Measurements from ENCODE around the gene RBBP8NL. TPM values are rescaled to one million over a fixed set of nuclear protein-coding genes. Genes with fewer than 3 reads are reported as not detected.

Gene RBBP8NL, protein sequence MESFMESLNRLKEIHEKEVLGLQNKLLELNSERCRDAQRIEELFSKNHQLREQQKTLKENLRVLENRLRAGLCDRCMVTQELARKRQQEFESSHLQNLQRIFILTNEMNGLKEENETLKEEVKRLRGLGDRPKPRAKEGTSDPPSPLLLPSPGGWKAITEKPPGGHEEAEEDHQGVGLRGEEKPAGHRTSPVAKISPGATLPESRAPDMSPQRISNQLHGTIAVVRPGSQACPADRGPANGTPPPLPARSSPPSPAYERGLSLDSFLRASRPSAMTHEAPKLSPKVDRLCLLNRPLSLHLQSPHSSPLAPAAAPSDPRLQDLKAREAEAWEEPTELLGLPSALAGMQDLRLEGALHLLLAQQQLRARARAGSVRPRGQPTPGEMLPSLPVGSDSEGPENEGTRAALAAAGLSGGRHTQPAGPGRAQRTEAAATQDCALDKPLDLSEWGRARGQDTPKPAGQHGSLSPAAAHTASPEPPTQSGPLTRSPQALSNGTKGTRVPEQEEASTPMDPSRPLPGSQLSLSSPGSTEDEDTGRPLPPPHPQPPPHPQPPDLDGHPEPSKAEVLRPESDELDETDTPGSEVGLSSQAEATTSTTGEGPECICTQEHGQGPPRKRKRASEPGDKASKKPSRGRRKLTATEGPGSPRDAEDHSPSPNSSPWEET
- total RNA-seq (not detected), total RNA-seq (0 to 0.14 (median 0) reads per million in 29 experiments)
- not detected for total RNA-seq (2013)

- Mint-ChIP-seq H3K9me3 (no peaks in the 10 kb centered on the region), H3K27ac (no peak within 1 kb of the TSS), H3K36me3 (no peaks in the 10 kb centered on the region), H3K4me3 (no peak within 1 kb of the TSS), H3K27me3 (peaks cover 4 to 12% of the 10 kb centered on the region in 2 donors), H3K4me1 (no peaks in the 10 kb centered on the region)
- CTCF ChIA-PET: no interaction called here
- ATAC-seq (replicated peaks in 1 of 4): no peak
- H3K4me1 ChIP-seq (ENCODE audit: control insufficient read depth in 1 of 2, extremely low read depth in 1 of 2, insufficient read depth in 2 of 2, low read length in 2 of 2): no peaks in the 10 kb centered on the region
- POLR2A ChIA-PET: no interaction called here
- H3K4me3 ChIP-seq (ENCODE audit: control insufficient read depth in 1 of 2, extremely low read depth in 1 of 2, low read length in 1 of 2): no peak within 1 kb of the TSS
- no peak for DNase-seq
- no peaks in the 10 kb centered on the region for H3K36me3 ChIP-seq (ENCODE audit: control insufficient read depth in 2 of 2, extremely low read depth in 1 of 2, insufficient read depth in 1 of 2, low read length in 1 of 2)
- H3K27ac ChIP-seq (ENCODE audit: low read length): no peak within 1 kb of the TSS
- no peaks in the 10 kb centered on the region for H3K9me3 ChIP-seq
- WGBS (ENCODE audit: insufficient coverage): 81% methylated on average over 20 of the region's 28 CpGs
- H3K27me3 ChIP-seq (replicated peaks in 1 of 2; ENCODE audit: control insufficient read depth in 2 of 2, extremely low read depth in 1 of 2, insufficient read depth in 2 of 2, low read length in 1 of 2): peaks cover 0 to 59% of the 10 kb centered on the region in 2 experiments
Measured at GRCh38 chr20:62427172-62428001, at the start of gene RBBP8NL. Gene RBBP8NL, minus strand, starts transcription at chr20:62427539. Its CDS starts 7,892 bp downstream, at chr20:62419647.

DNA sequence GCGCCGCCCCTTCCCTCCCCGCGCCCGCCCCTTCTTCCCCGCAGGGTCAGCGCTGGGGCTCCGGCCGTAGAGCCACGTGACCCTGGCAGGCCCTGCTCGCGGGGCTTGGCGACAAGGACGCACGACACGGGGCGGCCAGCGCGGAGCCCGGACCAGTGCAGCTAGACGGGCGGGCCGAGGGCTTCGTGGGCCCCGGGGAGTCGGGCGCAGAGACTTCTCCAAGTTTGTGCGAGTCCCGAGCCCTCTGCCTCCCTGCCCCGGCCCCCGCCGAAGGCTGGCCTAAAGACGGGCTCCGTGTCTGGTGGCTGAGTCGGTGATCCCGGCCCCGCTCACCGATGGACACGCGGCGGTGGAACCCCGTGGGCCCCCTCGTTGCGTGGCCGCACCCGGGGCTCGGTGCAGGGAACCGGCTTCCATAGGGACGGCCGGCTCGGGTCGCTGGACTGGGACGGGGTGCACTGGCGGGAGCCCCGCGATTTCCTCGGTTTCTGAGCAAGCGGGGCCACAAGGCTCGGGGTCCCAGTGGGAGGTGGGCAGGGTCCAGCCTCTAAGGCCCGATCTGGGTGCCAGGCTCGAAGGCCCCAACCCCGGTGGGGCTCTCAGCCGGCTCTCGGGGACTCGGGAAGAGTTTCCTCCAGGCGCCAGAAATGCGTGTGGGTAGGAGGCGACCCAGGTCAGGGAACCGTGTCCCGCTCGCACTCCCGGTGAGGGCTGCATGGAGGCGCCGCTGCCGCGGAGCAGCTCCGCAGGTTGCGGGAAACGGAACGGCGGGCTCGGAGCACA lies 48.9 kb upstream of the RBBP8NL start:
- H3K36me3 ChIP-seq (ENCODE audit: control insufficient read depth in 2 of 2, extremely low read depth in 1 of 2, insufficient read depth in 1 of 2, low read length in 1 of 2): no peaks in the 10 kb centered on the region
- H3K27ac ChIP-seq (ENCODE audit: low read length): no peak overlapping the region
- Mint-ChIP-seq H3K4me3 (peak overlapping the region in 1 of 3 donors; percentile 73), H3K27me3 (peaks cover 41 to 49% of the 10 kb centered on the region in 2 donors), H3K36me3 (no peaks in the 10 kb centered on the region), H3K4me1 (peaks cover 2 to 12% (median 8%) of the 10 kb centered on the region in 3 donors), H3K27ac (no peak overlapping the region), H3K9me3 (no peaks in the 10 kb centered on the region)
- 6% methylated on average over 68 of the region's 82 CpGs for WGBS (ENCODE audit: insufficient coverage)
- peaks cover 6 to 87% of the 10 kb centered on the region in 2 experiments for H3K27me3 ChIP-seq (replicated peaks in 1 of 2; ENCODE audit: control insufficient read depth in 2 of 2, extremely low read depth in 1 of 2, insufficient read depth in 2 of 2, low read length in 1 of 2)
- no peaks in the 10 kb centered on the region for H3K9me3 ChIP-seq
- ATAC-seq (replicated peaks in 1 of 4) (no peak), DNase-seq (no peak)
- CTCF ChIA-PET: no interaction called here
- POLR2A ChIA-PET: no interaction called here
- peaks cover 0 to 6% of the 10 kb centered on the region in 2 experiments for H3K4me1 ChIP-seq (ENCODE audit: control insufficient read depth in 1 of 2, extremely low read depth in 1 of 2, insufficient read depth in 2 of 2, low read length in 2 of 2)
- no peak overlapping the region for H3K4me3 ChIP-seq (ENCODE audit: control insufficient read depth in 1 of 2, extremely low read depth in 1 of 2, low read length in 1 of 2)

DNA sequence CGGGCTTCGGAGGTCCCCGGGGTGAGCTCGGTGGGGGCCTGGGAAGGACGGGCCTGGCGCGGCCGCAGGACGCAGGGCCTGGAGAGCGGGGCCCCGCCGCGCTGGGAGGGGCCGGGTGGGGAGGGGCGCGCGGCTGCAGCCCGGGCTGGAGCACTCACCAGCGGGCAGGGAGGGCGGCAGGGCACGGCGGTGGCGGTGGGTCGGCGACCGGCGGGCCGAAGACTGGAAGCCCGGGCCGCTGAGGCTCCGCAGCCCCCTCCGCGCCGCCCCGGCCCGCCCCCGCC lies 48.4 kb upstream of the RBBP8NL start, which contains the start of gene GATA5:
TSS of gene GATA5 (minus strand) at position 224 of the 284 bp plus-strand sequence. CDS start 474 bp downstream, outside the sequence.
- H3K4me3 Mint-ChIP-seq: peak within 1 kb of the TSS in 1 of 3 donors; percentile 73
- no peaks in the 10 kb centered on the region for H3K9me3 ChIP-seq
- H3K27me3 ChIP-seq (replicated peaks in 1 of 2; ENCODE audit: control insufficient read depth in 2 of 2, extremely low read depth in 1 of 2, insufficient read depth in 2 of 2, low read length in 1 of 2): peaks cover 6 to 87% of the 10 kb centered on the region in 2 experiments
- no peak within 1 kb of the TSS for H3K27ac Mint-ChIP-seq
- H3K4me1 Mint-ChIP-seq: peaks cover 2 to 12% (median 8%) of the 10 kb centered on the region in 3 donors
- no peak within 1 kb of the TSS for H3K4me3 ChIP-seq (ENCODE audit: control insufficient read depth in 1 of 2, extremely low read depth in 1 of 2, low read length in 1 of 2)
- no peaks in the 10 kb centered on the region for H3K36me3 ChIP-seq (ENCODE audit: control insufficient read depth in 2 of 2, extremely low read depth in 1 of 2, insufficient read depth in 1 of 2, low read length in 1 of 2)
- no peaks in the 10 kb centered on the region for H3K36me3 Mint-ChIP-seq
- peaks cover 0 to 6% of the 10 kb centered on the region in 2 experiments for H3K4me1 ChIP-seq (ENCODE audit: control insufficient read depth in 1 of 2, extremely low read depth in 1 of 2, insufficient read depth in 2 of 2, low read length in 2 of 2)
- ChIA-PET CTCF (no interaction called here), POLR2A (no interaction called here)
- 1% methylated on average over 28 of the region's 37 CpGs for WGBS (ENCODE audit: insufficient coverage)
- peaks cover 41 to 48% of the 10 kb centered on the region in 2 donors for H3K27me3 Mint-ChIP-seq
- no peaks in the 10 kb centered on the region for H3K9me3 Mint-ChIP-seq
- DNase-seq: no peak
- H3K27ac ChIP-seq (ENCODE audit: low read length): no peak within 1 kb of the TSS
- no peak for ATAC-seq (replicated peaks in 1 of 4)

GRCh38 chr20:62475027-62475771 lies 47.9 kb upstream of the RBBP8NL start:
- Histone ChIP-seq H3K27ac (ENCODE audit: low read length) (no peak overlapping the region), H3K4me3 (ENCODE audit: control insufficient read depth in 1 of 2, extremely low read depth in 1 of 2, low read length in 1 of 2) (no peak overlapping the region), H3K27me3 (replicated peaks in 1 of 2; ENCODE audit: control insufficient read depth in 2 of 2, extremely low read depth in 1 of 2, insufficient read depth in 2 of 2, low read length in 1 of 2) (peaks cover 6 to 87% of the 10 kb centered on the region in 2 experiments), H3K36me3 (ENCODE audit: control insufficient read depth in 2 of 2, extremely low read depth in 1 of 2, insufficient read depth in 1 of 2, low read length in 1 of 2) (no peaks in the 10 kb centered on the region), H3K9me3 (no peaks in the 10 kb centered on the region), H3K4me1 (ENCODE audit: control insufficient read depth in 1 of 2, extremely low read depth in 1 of 2, insufficient read depth in 2 of 2, low read length in 2 of 2) (peaks cover 0 to 6% of the 10 kb centered on the region in 2 experiments)
- WGBS (ENCODE audit: insufficient coverage): 8% methylated on average over 92 of the region's 93 CpGs
- no peaks in the 10 kb centered on the region for H3K36me3 Mint-ChIP-seq
- ChIA-PET POLR2A (no interaction called here), CTCF (no interaction called here)
- peaks cover 39 to 53% of the 10 kb centered on the region in 2 donors for H3K27me3 Mint-ChIP-seq
- DNase-seq (no peak), ATAC-seq (replicated peaks in 1 of 4) (no peak)
- H3K4me3 Mint-ChIP-seq: peak overlapping the region in 1 of 3 donors; percentile 44
- H3K27ac Mint-ChIP-seq: no peak overlapping the region
- peaks cover 2 to 12% (median 8%) of the 10 kb centered on the region in 3 donors for H3K4me1 Mint-ChIP-seq
- H3K9me3 Mint-ChIP-seq: no peaks in the 10 kb centered on the region

DNA sequence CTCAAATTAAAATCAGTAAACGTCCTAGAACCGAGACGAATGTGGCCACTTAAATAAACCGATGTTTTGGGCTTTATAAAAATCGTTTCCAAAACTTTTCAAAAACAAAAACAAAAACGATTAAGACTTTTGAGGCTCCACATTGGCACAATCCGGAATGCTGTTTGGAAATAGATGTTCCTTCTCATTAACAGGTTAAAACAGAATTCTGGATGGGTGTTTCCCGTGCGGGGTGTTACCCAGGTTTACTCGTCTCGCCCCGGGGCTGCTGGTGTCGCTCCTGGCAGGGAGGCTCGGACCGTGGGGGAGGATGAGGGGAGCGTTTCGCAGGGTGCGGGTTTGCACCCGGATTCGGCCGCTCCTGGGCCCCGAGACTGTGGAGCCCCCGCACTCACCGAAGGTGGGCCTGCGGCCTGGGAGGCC lies 47.3 kb upstream of the RBBP8NL start:
- no peak overlapping the region for H3K27ac ChIP-seq (ENCODE audit: low read length)
- DNase-seq (no peak), ATAC-seq (replicated peaks in 1 of 4) (no peak)
- H3K36me3 ChIP-seq (ENCODE audit: control insufficient read depth in 2 of 2, extremely low read depth in 1 of 2, insufficient read depth in 1 of 2, low read length in 1 of 2): no peaks in the 10 kb centered on the region
- CTCF ChIA-PET: no interaction called here
- Mint-ChIP-seq H3K27ac (no peak overlapping the region), H3K27me3 (peaks cover 42 to 56% of the 10 kb centered on the region in 2 donors), H3K4me1 (peaks cover 2 to 12% (median 8%) of the 10 kb centered on the region in 3 donors), H3K4me3 (peak overlapping the region in 1 of 3 donors; percentile 44), H3K36me3 (no peaks in the 10 kb centered on the region), H3K9me3 (no peaks in the 10 kb centered on the region)
- H3K9me3 ChIP-seq: no peaks in the 10 kb centered on the region
- peaks cover 0 to 6% of the 10 kb centered on the region in 2 experiments for H3K4me1 ChIP-seq (ENCODE audit: control insufficient read depth in 1 of 2, extremely low read depth in 1 of 2, insufficient read depth in 2 of 2, low read length in 2 of 2)
- H3K27me3 ChIP-seq (replicated peaks in 1 of 2; ENCODE audit: control insufficient read depth in 2 of 2, extremely low read depth in 1 of 2, insufficient read depth in 2 of 2, low read length in 1 of 2): peaks cover 6 to 88% of the 10 kb centered on the region in 2 experiments
- no peak overlapping the region for H3K4me3 ChIP-seq (ENCODE audit: control insufficient read depth in 1 of 2, extremely low read depth in 1 of 2, low read length in 1 of 2)
- POLR2A ChIA-PET: no interaction called here
- WGBS (ENCODE audit: insufficient coverage): 8% methylated on average over 16 of the region's 25 CpGs

Measured in T-cell (primary cell).